GM19455 (cell line): ENCODE data around the gene LENG9.

Experiments used
- ATAC-seq: cut with Tn5 transposase; IDR thresholded peaks from one replicate; pipeline ENCODE4 v1.9.1; 2021; ENCODE audit not compliant: unreplicated experiment

The LENG9 gene

GRCh38 chr19:54424660-54425381, 38.8 kb downstream of the LENG9 start:
- ATAC-seq = no peak

- no peak for ATAC-seq
These were observed 39.4 kb downstream of the LENG9 start for GRCh38 chr19:54424201-54424600.

- no peak for ATAC-seq
These were observed 41.4 kb downstream of the LENG9 start for GRCh38 chr19:54422136-54422535.

- ATAC-seq = no peak
These were observed 42.1 kb downstream of the LENG9 start for GRCh38 chr19:54421521-54421920.

GRCh38 chr19:54421169-54421516, 42.4 kb downstream of the LENG9 start:
- no peak for ATAC-seq

- no peak for ATAC-seq
These were observed 43.0 kb downstream of the LENG9 start for GRCh38 chr19:54420383-54421168.

- ATAC-seq = no peak
These were observed 43.6 kb downstream of the LENG9 start for GRCh38 chr19:54420068-54420382.

GRCh38 chr19:54418930-54419800, 44.4 kb downstream of the LENG9 start:
- no peak for ATAC-seq

GRCh38 chr19:54418030-54418929, 45.3 kb downstream of the LENG9 start:
- no peak for ATAC-seq

- ATAC-seq = no peak
These were observed 46.7 kb downstream of the LENG9 start for GRCh38 chr19:54416695-54417491.

GRCh38 chr19:54415901-54416673, 47.5 kb downstream of the LENG9 start:
- no peak for ATAC-seq

- ATAC-seq = no peak
These were observed 48.2 kb downstream of the LENG9 start, which contains the start of gene TTYH1 for GRCh38 chr19:54415208-54415900. TSS of gene TTYH1 (plus strand) at chr19:54415464. CDS start at chr19:54415553, 89 bp downstream.

- ATAC-seq = no peak
These were observed 49.4 kb downstream of the LENG9 start for GRCh38 chr19:54414156-54414555.

- no peak for ATAC-seq
These were observed 50.7 kb downstream of the LENG9 start for GRCh38 chr19:54412877-54413276.
